Suprapubic skin (tissue), 4 donors: ENCODE measurements around the gene VAV2. TPM values are rescaled to one million over a fixed set of nuclear protein-coding genes. Genes with fewer than 3 reads are reported as not detected.

Experiments
- DNase-seq, 2 donors: peaks; one replicate each; pipeline ENCODE4 v3.0.0-alpha.2; 2019; ENCODE audit warnings: low spot score in 2 of 2
- H3K27ac ChIP-seq: fragments of 200-600 bp; sonication (generic); one replicate; pipeline ENCODE4 v1.5.1; 2019
- H3K27me3 ChIP-seq: fragments of 200-600 bp; sonication (generic); one replicate; pipeline ENCODE4 v1.5.1; 2019
- H3K36me3 ChIP-seq: fragments of 200-600 bp; sonication (generic); one replicate; pipeline ENCODE4 v1.5.1; 2019
- H3K4me1 ChIP-seq: fragments of 200-600 bp; sonication (generic); one replicate; pipeline ENCODE4 v1.5.1; 2019
- H3K4me3 ChIP-seq: fragments of 200-600 bp; sonication (generic); one replicate; pipeline ENCODE4 v1.5.1; 2019; ENCODE audit warnings: mild to moderate bottlenecking
- H3K9me3 ChIP-seq: fragments of 200-600 bp; sonication (generic); one replicate; pipeline ENCODE4 v1.5.1; 2019
- CTCF ChIP-seq, 2 donors: fragments of 200-600 bp in 1 of 2; fragments of 450-650 bp in 1 of 2; sonication (generic) in 1 of 2; IDR thresholded peaks; one replicate each; pipeline ENCODE4 v1.5.1; 2016 to 2019; ENCODE audit warnings: antibody characterized with exemption in 2 of 2, mild to moderate bottlenecking in 1 of 2, moderate library complexity in 1 of 2
- EP300 ChIP-seq: sonication (generic); formaldehyde crosslinking; IDR thresholded peaks from one replicate; pipeline ENCODE4 v1.6.1; 2017; ENCODE audit warnings: antibody characterized with exemption
- POLR2A ChIP-seq, 2 donors: fragments of 450-650 bp; IDR thresholded peaks; one replicate each; pipeline ENCODE4 v1.6.1; 2017; ENCODE audit warnings: antibody characterized with exemption in 2 of 2, mild to moderate bottlenecking in 2 of 2, moderate library complexity in 2 of 2
- POLR2AphosphoS5 ChIP-seq, 3 donors: sonication (generic); formaldehyde crosslinking; IDR thresholded peaks; one replicate each; pipeline ENCODE4 v1.6.1; 2017; ENCODE audit warnings: antibody characterized with exemption in 3 of 3
- WGBS: methylation state at CpG from one replicate; pipeline ENCODE4 v1.1.5; 2018; 5-methylcytosine and 5-hydroxymethylcytosine counted together
- total RNA-seq, 4 donors: library from RNA; depleted of rRNA; stranded (reverse); fragments of >200 nt; gene quantifications; one replicate each; pipeline ENCODE4 v1.1.0, GENCODE V29; 2016

The VAV2 gene
- total RNA-seq, 4 donors from 2014 or later: 5.2 to 10.3 (median 6.4) TPM

GRCh38 chr9:133788045-133788818 lies 203.9 kb downstream of the VAV2 start:
- WGBS: 80% methylated on average over 15 of the region's 37 CpGs
- Histone ChIP-seq H3K4me1 (peaks cover 25% of the 10 kb centered on the region), H3K9me3 (no peaks in the 10 kb centered on the region), H3K27me3 (no peaks in the 10 kb centered on the region), H3K36me3 (peaks cover 7% of the 10 kb centered on the region), H3K27ac (peak overlapping the region; percentile 31), H3K4me3 (no peak overlapping the region)
- TF ChIP-seq POLR2AphosphoS5 (IDR thresholded peaks at IDR 0.05): no peak
- no peak for TF ChIP-seq EP300
- DNase-seq: no peak

- H3K27me3 ChIP-seq: no peaks in the 10 kb centered on the region
- peaks cover 11% of the 10 kb centered on the region for H3K36me3 ChIP-seq
- no peak overlapping the region for H3K4me3 ChIP-seq
- H3K9me3 ChIP-seq: no peaks in the 10 kb centered on the region
- DNase-seq: no peak
- H3K4me1 ChIP-seq: peaks cover 20% of the 10 kb centered on the region
- WGBS: 50% methylated on average over 2 of the region's 5 CpGs
- H3K27ac ChIP-seq: no peak overlapping the region
- TF ChIP-seq POLR2AphosphoS5 (IDR thresholded peaks at IDR 0.05) (no peak), CTCF (IDR thresholded peaks at IDR 0.05) (no peak), POLR2A (IDR thresholded peaks at IDR 0.05) (no peak), EP300 (no peak)
These were observed 204.4 kb downstream of the VAV2 start for GRCh38 chr9:133787754-133788025.

GRCh38 chr9:133786907-133787753 lies 205.0 kb downstream of the VAV2 start:
- no peak for DNase-seq
- whole genome bisulfite sequencing: 95% methylated on average over 11 of the region's 17 CpGs
- peaks cover 11% of the 10 kb centered on the region for H3K36me3 ChIP-seq
- no peak for TF ChIP-seq POLR2AphosphoS5 (IDR thresholded peaks at IDR 0.05)
- TF ChIP-seq POLR2A (IDR thresholded peaks at IDR 0.05): no peak
- no peak for TF ChIP-seq CTCF (IDR thresholded peaks at IDR 0.05)
- no peak for TF ChIP-seq EP300
- no peak overlapping the region for H3K27ac ChIP-seq
- peaks cover 19% of the 10 kb centered on the region for H3K4me1 ChIP-seq
- no peaks in the 10 kb centered on the region for H3K9me3 ChIP-seq
- no peaks in the 10 kb centered on the region for H3K27me3 ChIP-seq
- H3K4me3 ChIP-seq: no peak overlapping the region

GRCh38 chr9:133786371-133786753 lies 205.8 kb downstream of the VAV2 start:
- TF ChIP-seq POLR2A (IDR thresholded peaks at IDR 0.05) (no peak), EP300 (no peak), CTCF (IDR thresholded peaks at IDR 0.05) (no peak), POLR2AphosphoS5 (IDR thresholded peaks at IDR 0.05) (no peak)
- no peak for DNase-seq
- H3K4me3 ChIP-seq: no peak overlapping the region
- H3K27me3 ChIP-seq: no peaks in the 10 kb centered on the region
- H3K9me3 ChIP-seq: no peaks in the 10 kb centered on the region
- 84% methylated on average over 8 of the region's 11 CpGs for WGBS
- peaks cover 11% of the 10 kb centered on the region for H3K36me3 ChIP-seq
- peaks cover 19% of the 10 kb centered on the region for H3K4me1 ChIP-seq
- no peak overlapping the region for H3K27ac ChIP-seq

- no peak overlapping the region for H3K27ac ChIP-seq
- DNase-seq: no peak
- H3K4me3 ChIP-seq: no peak overlapping the region
- H3K36me3 ChIP-seq: peaks cover 6% of the 10 kb centered on the region
- peaks cover 19% of the 10 kb centered on the region for H3K4me1 ChIP-seq
- no peaks in the 10 kb centered on the region for H3K27me3 ChIP-seq
- H3K9me3 ChIP-seq: no peaks in the 10 kb centered on the region
- TF ChIP-seq POLR2AphosphoS5 (IDR thresholded peaks at IDR 0.05): no peak
- TF ChIP-seq EP300: no peak
- TF ChIP-seq CTCF (IDR thresholded peaks at IDR 0.05): no peak
- no peak for TF ChIP-seq POLR2A (IDR thresholded peaks at IDR 0.05)
- WGBS: 87% methylated on average over 16 of the region's 16 CpGs
These were observed 206.3 kb downstream of the VAV2 start for GRCh38 chr9:133785753-133786370.
